NCI-H187 treated with DMSO at 0.1 percent for 48 hours (cell line): ENCODE results near the gene ZFYVE21.

ENCODE experiments used
- DNase-seq: peaks from one replicate; lab custom pipeline; 2025; lab: John Stamatoyannopoulos, UW

The ZFYVE21 gene

DNA sequence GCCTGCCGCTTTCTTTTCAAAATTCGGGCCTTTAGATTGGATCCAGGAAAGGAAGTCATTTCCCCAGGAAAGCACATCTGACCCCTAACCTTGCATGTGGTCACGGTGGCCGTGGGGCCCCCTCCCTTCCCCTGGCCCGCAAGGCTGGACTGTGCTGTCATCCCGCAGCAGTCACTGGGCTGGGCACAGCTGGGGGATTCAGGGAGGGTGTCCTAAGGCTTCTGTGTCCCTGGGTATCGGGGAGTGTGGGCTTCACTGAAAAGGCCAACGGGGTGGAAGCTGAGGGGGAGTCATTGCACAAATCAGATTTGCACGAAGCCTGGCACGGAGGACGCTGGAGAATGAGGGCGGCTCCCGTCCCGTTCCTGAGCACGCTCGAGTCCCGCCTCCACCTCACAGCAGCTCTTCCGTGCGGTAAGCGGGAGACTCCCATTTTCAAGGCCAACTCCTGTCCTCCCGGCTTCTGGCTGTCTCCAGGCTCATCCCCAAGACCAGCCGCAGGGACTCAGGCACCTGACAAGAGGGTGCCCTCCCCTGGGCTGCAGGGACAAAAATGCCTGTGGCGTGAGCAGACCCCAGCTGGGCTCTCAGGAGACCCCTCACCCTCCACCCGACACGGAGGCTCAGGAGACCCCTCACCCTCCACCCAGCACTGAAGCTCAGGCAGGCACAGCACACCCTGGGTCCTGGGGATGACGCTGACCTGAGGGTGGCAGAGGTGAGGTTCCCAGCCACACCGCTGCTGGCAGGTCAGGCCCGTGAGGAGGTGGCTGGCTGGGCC, 9.9 kb upstream of the ZFYVE21 start:
- DNase-seq = no peak

DNA sequence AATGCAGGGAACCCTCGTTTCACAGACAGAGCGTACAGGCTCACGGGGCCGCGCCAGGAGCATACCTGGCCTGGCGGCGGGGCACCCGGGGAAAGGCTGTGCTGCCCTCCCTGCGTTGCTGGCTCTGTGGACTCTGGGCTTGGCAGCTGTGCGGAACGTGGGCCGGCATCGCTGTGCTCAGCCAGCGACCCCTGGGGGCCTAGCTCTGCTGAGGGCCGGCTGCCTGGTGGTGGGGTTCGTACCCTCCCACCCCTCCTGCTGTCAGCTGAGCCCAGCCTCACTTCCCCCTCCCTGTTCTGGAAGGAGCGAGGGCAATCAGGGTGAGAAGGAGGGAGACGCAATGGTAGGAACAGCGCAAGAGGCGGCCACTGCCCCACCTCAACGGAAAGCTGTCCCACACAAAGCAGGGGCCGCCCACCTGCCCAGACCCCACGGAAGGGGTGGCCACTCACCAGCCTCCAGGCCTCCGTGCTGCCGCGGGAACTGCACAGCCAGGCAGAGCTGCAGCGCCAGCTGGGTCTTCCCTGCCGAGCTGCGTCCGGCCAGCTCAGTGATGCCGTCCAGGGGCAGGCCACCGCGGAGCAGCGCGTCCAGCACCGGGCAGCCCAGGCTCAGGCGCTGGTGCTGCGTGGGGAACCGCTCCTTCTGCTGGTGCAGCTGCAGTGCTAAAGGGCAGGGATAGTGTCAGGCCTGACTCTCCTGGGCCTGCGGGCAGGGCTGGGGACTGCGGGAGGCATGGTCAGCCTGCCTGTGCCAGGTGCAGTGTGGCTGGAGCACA, 8.9 kb upstream of the ZFYVE21 start:
- DNase-seq = no peak

DNA sequence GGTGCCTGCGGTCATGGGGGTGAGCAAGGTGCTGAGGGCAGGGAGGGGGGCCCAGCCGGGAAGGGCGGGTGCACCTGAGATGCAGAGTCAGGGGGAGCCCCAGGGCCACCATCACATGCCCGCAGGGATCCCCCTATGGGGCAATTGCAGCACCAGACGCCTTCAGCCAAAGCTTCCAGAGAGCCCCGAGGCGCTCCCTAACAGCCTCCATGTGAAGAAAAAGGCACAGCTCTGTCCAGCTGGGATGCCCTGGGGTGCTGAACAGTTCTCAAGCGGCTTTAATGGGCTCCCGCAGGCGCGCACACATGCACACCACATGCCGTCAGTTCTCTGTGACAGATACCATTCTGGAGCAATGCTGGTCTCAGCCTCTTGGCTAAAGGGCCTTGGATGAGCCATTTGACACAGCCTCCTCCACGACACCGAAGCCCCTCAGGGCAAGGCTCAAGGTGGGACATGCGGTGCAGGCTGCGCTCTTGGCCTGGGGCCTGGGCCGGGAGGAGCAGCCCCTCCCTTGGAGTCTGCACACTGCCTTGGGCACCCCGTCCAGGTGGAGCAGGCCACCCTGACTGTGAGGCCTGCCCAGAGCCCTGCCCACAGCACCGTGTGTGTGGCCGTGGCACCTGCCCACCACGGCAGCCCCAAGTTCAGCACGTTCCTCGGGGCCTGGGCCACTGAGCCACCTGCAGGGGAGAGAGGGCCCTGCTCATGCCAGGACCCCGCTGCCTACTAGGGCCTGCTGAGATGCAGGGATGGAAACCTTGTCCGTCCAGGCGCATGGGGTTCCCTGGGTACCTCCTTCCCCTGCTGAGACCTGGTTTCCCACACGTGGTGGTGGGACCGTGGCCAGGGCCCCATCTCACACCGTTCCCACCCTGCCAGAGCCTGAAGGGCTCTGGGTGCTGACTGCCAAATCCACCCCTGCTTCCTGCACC, 8.0 kb upstream of the ZFYVE21 start:
- DNase-seq = no peak

GRCh38 chr14:103708750-103709187, 6.8 kb upstream of the ZFYVE21 start:
- no peak for DNase-seq

DNA sequence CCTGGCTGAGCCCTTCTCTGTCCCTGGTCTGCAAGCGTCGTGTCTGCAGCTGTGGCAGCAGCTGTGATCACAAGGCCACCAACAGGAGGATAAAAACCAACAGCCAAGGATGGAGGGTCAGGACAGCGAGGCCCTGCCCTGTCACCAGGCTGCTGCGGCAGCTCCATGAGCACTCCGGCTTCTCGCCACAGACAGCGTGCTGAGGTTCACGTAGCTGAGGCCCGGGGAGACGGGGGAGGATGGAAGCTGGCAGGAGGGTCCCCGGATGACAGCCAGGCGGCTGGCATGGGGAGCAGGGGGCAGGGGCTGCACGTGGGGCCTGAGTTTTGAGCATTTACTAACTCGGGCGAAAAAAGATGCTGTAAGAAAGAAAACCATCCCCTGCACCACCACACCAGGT, 5.8 kb upstream of the ZFYVE21 start:
- no peak for DNase-seq

- DNase-seq = no peak
These were observed 4.7 kb upstream of the ZFYVE21 start for GRCh38 chr14:103710771-103711377.

GRCh38 chr14:103711516-103712431, 3.8 kb upstream of the ZFYVE21 start:
- DNase-seq = no peak

- no peak for DNase-seq
These were observed 2.9 kb upstream of the ZFYVE21 start for GRCh38 chr14:103712633-103713247.

DNA sequence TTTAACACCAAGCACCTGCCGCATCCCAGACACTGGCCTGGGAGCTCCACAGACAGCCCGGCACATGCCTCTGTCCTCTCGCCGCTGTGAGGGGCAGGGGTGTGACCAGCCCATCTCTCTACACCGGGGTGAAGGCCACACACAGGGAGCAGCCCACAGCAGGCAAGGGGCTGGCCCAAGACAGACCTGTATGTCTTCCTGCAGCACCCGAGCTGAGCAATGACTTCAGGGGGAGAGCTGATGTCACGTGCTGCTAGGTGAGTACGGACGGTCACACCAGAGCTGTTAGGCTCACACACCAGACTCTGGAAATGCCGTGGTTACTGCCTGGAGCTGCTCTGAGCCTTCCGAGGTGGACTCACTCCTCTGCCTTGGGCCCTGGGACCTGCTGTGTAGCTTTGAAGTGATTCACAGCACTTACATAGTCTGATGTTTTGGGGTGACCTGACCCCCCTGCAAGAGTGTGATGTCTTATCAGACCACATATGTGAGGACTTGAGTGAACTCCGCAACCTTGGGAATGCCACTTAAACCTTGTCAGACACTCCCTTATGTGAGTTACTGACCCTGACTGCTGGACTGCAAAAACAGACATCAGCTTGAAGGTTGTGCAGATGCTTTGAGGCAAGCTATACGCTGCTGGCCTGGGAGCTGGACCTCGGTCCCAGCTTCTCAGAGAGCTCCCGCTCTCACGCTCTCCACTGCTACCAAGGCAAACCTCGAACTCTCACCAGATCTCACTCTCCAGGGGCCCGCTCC, 2.1 kb upstream of the ZFYVE21 start:
- DNase-seq = no peak

DNA sequence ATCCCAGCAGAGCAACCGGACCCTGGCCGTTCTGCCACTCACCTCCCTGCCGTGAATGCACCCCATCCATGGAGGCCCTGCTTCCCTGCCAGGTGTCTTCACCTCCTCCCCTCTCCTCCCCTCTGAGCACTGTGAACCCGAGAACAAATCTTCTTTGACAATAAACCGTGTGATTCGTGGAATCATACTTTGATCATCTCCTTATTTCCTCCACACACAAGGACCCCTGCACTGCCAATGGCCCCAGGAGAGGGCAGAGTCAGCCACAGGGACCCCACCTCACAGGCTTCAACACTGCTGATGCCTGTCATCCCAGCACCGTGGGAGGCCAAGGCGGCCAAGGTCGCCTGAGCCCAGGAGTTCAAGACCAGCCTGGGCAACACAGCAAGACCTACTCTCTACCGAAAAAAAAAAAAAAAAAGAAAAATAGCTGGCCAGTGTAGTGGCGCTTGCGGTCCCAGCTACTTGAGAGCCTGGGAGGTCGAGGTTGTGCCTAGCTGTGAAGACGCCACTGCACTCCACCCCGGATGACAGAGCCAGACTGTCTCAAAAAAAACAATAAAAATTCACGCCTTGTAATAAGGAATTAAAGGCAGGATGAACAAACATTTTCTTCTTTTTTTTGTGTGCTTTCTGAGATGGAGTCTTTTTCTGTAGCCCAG, 1.4 kb upstream of the ZFYVE21 start:
- DNase-seq = no peak

- DNase-seq = no peak
These were observed 636 bp downstream of the ZFYVE21 start for GRCh38 chr14:103716091-103716801.

- DNase-seq = no peak
These were observed 1.3 kb downstream of the ZFYVE21 start for GRCh38 chr14:103716899-103717411.

DNA sequence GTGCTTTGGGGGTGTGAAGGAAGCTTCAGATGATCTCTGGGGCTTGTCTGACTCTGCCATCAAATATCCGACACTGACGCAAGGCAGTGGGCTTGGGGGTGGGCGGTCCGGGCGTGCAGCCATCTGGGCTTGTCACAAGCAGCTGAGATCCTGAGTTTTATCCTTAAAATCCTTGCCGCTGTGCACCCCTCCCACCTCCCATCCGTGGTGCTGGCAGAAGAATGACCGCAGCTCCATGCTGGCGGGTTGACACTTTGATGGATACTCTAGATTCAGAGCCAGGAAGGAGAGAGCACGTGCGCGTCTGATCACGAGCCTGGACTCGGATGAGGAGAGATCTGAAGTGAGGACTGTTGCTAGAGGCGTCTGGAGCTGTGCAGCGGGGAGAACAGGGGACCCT, 3.0 kb downstream of the ZFYVE21 start:
- DNase-seq = no peak

GRCh38 chr14:103719751-103720150, 4.1 kb downstream of the ZFYVE21 start:
- no peak for DNase-seq

DNA sequence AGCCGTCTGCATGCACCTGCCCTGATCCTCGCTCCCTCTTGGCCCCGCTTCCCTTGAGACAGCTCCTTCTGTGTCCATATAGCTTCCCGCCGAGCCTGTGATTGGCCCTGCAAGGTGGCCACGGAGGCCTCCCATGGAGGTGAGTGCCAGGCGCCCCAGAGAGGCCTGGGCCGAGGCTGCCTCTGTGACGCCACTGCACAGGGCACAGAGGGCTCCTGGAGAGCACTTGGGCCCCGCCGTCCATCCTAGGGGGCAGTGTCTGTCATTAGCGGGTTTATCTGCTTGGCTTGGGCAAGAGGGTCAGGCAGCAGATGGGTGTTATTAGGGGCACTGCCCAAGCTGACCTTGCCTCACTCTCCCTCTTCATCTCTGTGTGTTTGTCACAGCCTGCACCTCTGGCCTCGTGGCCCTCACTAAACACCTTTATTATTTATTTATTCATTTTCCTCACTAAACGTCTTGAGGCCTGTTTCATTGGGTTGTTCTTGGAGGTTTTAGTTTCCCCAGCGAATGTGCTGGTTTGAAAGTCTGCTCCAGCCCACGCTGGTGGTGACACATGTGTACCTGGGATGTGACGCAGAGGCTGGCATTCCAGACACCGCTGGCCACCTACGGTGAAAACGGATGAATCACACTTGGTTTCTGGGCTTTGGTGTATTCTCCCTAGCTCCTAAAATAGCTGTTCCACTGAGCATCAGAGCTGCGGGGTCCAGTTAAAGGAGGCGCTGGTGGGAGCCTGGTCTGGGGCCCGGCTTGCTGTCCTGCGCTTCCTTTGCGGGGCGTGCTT, 5.9 kb downstream of the ZFYVE21 start:
- no peak for DNase-seq

GRCh38 chr14:103723748-103724081, 8.1 kb downstream of the ZFYVE21 start:
- no peak for DNase-seq

GRCh38 chr14:103724116-103724515, 8.5 kb downstream of the ZFYVE21 start:
- DNase-seq = no peak
